ENCODE data around the gene NOSTRIN.

The NOSTRIN gene

GRCh38 chr2:168913495-168913894 lies 111.1 kb downstream of the NOSTRIN start:
- DNase-seq (ENCODE audit: low read depth, low spot score): no peak
- no peak for TF ChIP-seq CTCF (IDR thresholded peaks at IDR 0.05; ENCODE audit: insufficient read depth, low read length, missing control alignments)
- POLR2A ChIA-PET: no interaction called here
- CTCF ChIA-PET: interaction anchor here (0.6 to 1.4 kb wide), 3 partner anchors 141 to 840 kb away, joined by 3 read pairs; no protein-coding TSS in a partner anchor
- H3K4me3 ChIP-seq (ENCODE audit: low read depth, low read length): no peak overlapping the region
